GM18517 (cell line): ENCODE measurements around the gene ABHD2.

Source experiments
- ATAC-seq: cut with Tn5 transposase; IDR thresholded peaks from one replicate; pipeline ENCODE4 v1.9.1; 2021; ENCODE audit warnings: mild to moderate bottlenecking, moderate library complexity; ENCODE audit not compliant: unreplicated experiment

ABHD2 gene

GRCh38 chr15:89161666-89162065 is 73.4 kb downstream of the ABHD2 start:
- no peak for ATAC-seq

GRCh38 chr15:89163271-89164055 is 75.2 kb downstream of the ABHD2 start:
- no peak for ATAC-seq

GRCh38 chr15:89164712-89165211 is 76.5 kb downstream of the ABHD2 start:
- ATAC-seq, result no peak

- ATAC-seq, result no peak
Observed at GRCh38 chr15:89165677-89166076, 77.4 kb downstream of the ABHD2 start.

- ATAC-seq, result peak; percentile 75
Observed at GRCh38 chr15:89167267-89168176, 79.3 kb downstream of the ABHD2 start.

- ATAC-seq, result no peak
Observed at GRCh38 chr15:89168316-89168833, 80.1 kb downstream of the ABHD2 start.

- ATAC-seq, result no peak
Observed at GRCh38 chr15:89170364-89170763, 82.1 kb downstream of the ABHD2 start.

GRCh38 chr15:89171136-89172072 is 83.1 kb downstream of the ABHD2 start:
- ATAC-seq, result no peak

GRCh38 chr15:89172921-89173320 is 84.7 kb downstream of the ABHD2 start:
- ATAC-seq, result no peak

GRCh38 chr15:89174476-89174875 is 86.2 kb downstream of the ABHD2 start:
- no peak for ATAC-seq

- no peak for ATAC-seq
Observed at GRCh38 chr15:89175617-89176191, 87.4 kb downstream of the ABHD2 start.

- ATAC-seq, result no peak
Observed at GRCh38 chr15:89177116-89177515, 88.9 kb downstream of the ABHD2 start.

- no peak for ATAC-seq
Observed at GRCh38 chr15:89177633-89178306, 89.5 kb downstream of the ABHD2 start.

- ATAC-seq, result no peak
Observed at GRCh38 chr15:89178307-89178977, 90.2 kb downstream of the ABHD2 start.

GRCh38 chr15:89179966-89180875 is 92.0 kb downstream of the ABHD2 start:
- ATAC-seq, result no peak

- ATAC-seq, result no peak
Observed at GRCh38 chr15:89184357-89184756, 96.1 kb downstream of the ABHD2 start.

- ATAC-seq, result no peak
Observed at GRCh38 chr15:89184886-89185526, 96.8 kb downstream of the ABHD2 start.
